Loucy (cell line): Measurements from ENCODE around the gene DOCK9.

Source experiments
- H2AFZ ChIP-seq: fragments of 200-600 bp; sonication (generic); 2 replicates; pipeline ENCODE4 v1.6.0; 2016; ENCODE audit warnings: antibody characterized with exemption, mild to moderate bottlenecking, low read length, moderate library complexity
- H3F3A ChIP-seq: fragments of 200-600 bp; 2 replicates; pipeline ENCODE4 v1.6.0; 2016; ENCODE audit warnings: antibody characterized with exemption, low read depth, mild to moderate bottlenecking
- H3K27me3 ChIP-seq: fragments of 200-600 bp; sonication (generic); 2 replicates; pipeline ENCODE4 v1.6.1; 2014; ENCODE audit warnings: low read length, mild to moderate bottlenecking; ENCODE audit not compliant: insufficient read depth, poor library complexity, severe bottlenecking
- H3K36me3 ChIP-seq: fragments of 200-600 bp; sonication (generic); 2 replicates; pipeline ENCODE4 v1.6.1; 2016; ENCODE audit warnings: low read length; ENCODE audit not compliant: insufficient read depth
- H3K4me1 ChIP-seq: fragments of 200-600 bp; sonication (generic); 2 replicates; pipeline ENCODE4 v1.5.1; 2014; ENCODE audit warnings: low read length, mild to moderate bottlenecking; ENCODE audit not compliant: insufficient read depth, poor library complexity, severe bottlenecking
- H3K4me2 ChIP-seq: fragments of 200-600 bp; sonication (generic); 2 replicates; pipeline ENCODE4 v1.6.0; 2014; ENCODE audit warnings: antibody characterized with exemption, low read length, low read depth, mild to moderate bottlenecking; ENCODE audit not compliant: poor library complexity, severe bottlenecking
- H3K4me3 ChIP-seq: fragments of 200-600 bp; sonication (generic); 2 replicates; pipeline ENCODE4 v1.5.1; 2014; ENCODE audit warnings: low read length, mild to moderate bottlenecking, mixed read lengths; ENCODE audit not compliant: poor library complexity, severe bottlenecking
- H3K79me2 ChIP-seq: fragments of 200-600 bp; sonication (generic); 2 replicates; pipeline ENCODE4 v1.6.1; 2014; ENCODE audit warnings: low read length; ENCODE audit not compliant: insufficient read depth
- H3K9ac ChIP-seq: fragments of 200-600 bp; sonication (generic); 2 replicates; pipeline ENCODE4 v1.6.0; 2014; ENCODE audit warnings: mild to moderate bottlenecking, low read depth, low read length, moderate library complexity; ENCODE audit not compliant: poor library complexity, severe bottlenecking
- H3K9me2 ChIP-seq: fragments of 200-600 bp; sonication (generic); replicated peaks from 2 replicates; pipeline ENCODE4 v1.6.1; 2016; ENCODE audit warnings: low read depth, low read length, mixed read lengths
- H3K9me3 ChIP-seq: fragments of 200-600 bp; sonication (generic); 2 replicates; pipeline ENCODE4 v1.6.1; 2014; ENCODE audit warnings: mild to moderate bottlenecking, antibody characterized with exemption, low read length, low read depth; ENCODE audit not compliant: insufficient read depth
- H4K20me1 ChIP-seq: fragments of 200-600 bp; sonication (generic); 2 replicates; pipeline ENCODE4 v1.6.0; 2014; ENCODE audit warnings: antibody characterized with exemption, low read length, mild to moderate bottlenecking; ENCODE audit not compliant: insufficient read depth, poor library complexity, severe bottlenecking
- CTCF ChIP-seq: fragments of 200-600 bp; sonication (generic); conservative IDR thresholded peaks from 2 replicates; pipeline ENCODE4 v1.5.1; 2014; ENCODE audit warnings: mild to moderate bottlenecking, antibody characterized with exemption, low read length
- EZH2phosphoT487 ChIP-seq: fragments of 200-600 bp; IDR thresholded peaks from 2 replicates; pipeline ENCODE4 v1.6.1; 2018; ENCODE audit warnings: antibody characterized with exemption, mild to moderate bottlenecking, moderate library complexity, borderline replicate concordance

The DOCK9 gene

DNA sequence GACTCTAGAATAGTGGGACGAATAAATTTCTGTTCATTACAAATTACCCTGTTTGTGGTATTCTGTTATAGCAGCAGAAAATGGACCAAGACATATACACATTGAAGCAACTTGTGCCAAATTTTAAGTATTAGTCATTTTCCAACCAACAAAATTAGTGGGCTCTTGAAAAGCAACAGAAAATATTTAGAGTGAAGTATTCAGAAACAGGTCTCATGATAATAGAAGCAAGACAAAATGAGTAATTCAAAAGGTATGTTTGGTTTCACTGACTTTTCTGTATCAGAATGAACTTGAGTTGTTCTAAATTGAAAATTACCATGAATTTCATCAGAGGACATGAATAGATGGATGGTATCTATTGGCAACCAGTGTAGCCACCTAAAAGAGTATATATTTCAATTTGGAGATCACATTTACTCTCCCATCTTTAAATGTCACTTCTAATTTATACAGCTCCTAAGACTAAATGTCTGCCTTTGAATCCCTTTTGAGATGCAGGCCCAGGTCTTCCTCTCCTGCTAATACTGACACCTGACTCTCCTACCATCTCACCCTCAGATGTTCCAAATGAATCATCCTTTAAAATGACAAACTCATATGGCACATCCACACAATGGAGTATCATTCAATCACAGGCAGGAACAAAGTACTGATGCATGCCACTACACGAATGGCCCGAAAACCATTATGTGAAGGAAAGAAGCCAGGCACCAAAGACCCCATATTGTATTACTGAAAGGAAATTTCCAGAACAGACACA lies 40.7 kb upstream of the DOCK9 start:
- H3K4me1 ChIP-seq: no peaks in the 10 kb centered on the region
- H4K20me1 ChIP-seq: no peaks in the 10 kb centered on the region
- H3K36me3 ChIP-seq: no peaks in the 10 kb centered on the region

GRCh38 chr13:99015606-99016490 lies 38.0 kb upstream of the DOCK9 start:
- no peaks in the 10 kb centered on the region for H4K20me1 ChIP-seq
- no peak overlapping the region for H3K4me3 ChIP-seq
- H3K27me3 ChIP-seq: no peaks in the 10 kb centered on the region
- no peaks in the 10 kb centered on the region for H3K9me3 ChIP-seq
- no peak for TF ChIP-seq EZH2phosphoT487
- no peak for TF ChIP-seq CTCF
- H3F3A ChIP-seq: no peaks in the 10 kb centered on the region
- H3K4me1 ChIP-seq: no peaks in the 10 kb centered on the region
- no peaks in the 10 kb centered on the region for H3K79me2 ChIP-seq
- H3K4me2 ChIP-seq: no peak overlapping the region
- H3K9ac ChIP-seq: no peak overlapping the region
- no peak overlapping the region for H2AFZ ChIP-seq
- H3K36me3 ChIP-seq: no peaks in the 10 kb centered on the region
- no peaks in the 10 kb centered on the region for H3K9me2 ChIP-seq

More for the DNA sequence above, 40.7 kb upstream of the DOCK9 start:
- TF ChIP-seq CTCF (no peak), EZH2phosphoT487 (no peak)
- Histone ChIP-seq H2AFZ (no peak overlapping the region), H3K79me2 (no peaks in the 10 kb centered on the region), H3K4me2 (no peak overlapping the region), H3K27me3 (no peaks in the 10 kb centered on the region), H3K4me3 (no peak overlapping the region), H3F3A (no peaks in the 10 kb centered on the region), H3K9me3 (no peaks in the 10 kb centered on the region), H3K9me2 (no peaks in the 10 kb centered on the region), H3K9ac (no peak overlapping the region)

GRCh38 chr13:99014522-99014921 lies 36.7 kb upstream of the DOCK9 start:
- H3F3A ChIP-seq: no peaks in the 10 kb centered on the region

More at GRCh38 chr13:99014522-99014921, 36.7 kb upstream of the DOCK9 start:
- no peak for TF ChIP-seq EZH2phosphoT487
- no peak for TF ChIP-seq CTCF
- Histone ChIP-seq H2AFZ (no peak overlapping the region), H3K9me2 (no peaks in the 10 kb centered on the region), H3K4me3 (no peak overlapping the region), H4K20me1 (no peaks in the 10 kb centered on the region), H3K79me2 (no peaks in the 10 kb centered on the region), H3K4me2 (no peak overlapping the region), H3K4me1 (no peaks in the 10 kb centered on the region), H3K9ac (no peak overlapping the region), H3K9me3 (no peaks in the 10 kb centered on the region), H3K27me3 (no peaks in the 10 kb centered on the region), H3K36me3 (no peaks in the 10 kb centered on the region)
